ENCODE data around the gene RBMS1. TPM values are rescaled to one million over a fixed set of nuclear protein-coding genes. Genes with fewer than 3 reads are reported as not detected.

The RBMS1 gene
- total and polyA plus RNA-seq, 7 donors, result 8.4 to 43.2 (median 24.1) TPM

GRCh38 chr2:160534996-160535395 lies 41.4 kb upstream of the RBMS1 start:
- no peak for TF ChIP-seq CTCF (IDR thresholded peaks at IDR 0.05)

GRCh38 chr2:160534249-160534648 lies 40.6 kb upstream of the RBMS1 start:
- H3K4me3 ChIP-seq, result no peak overlapping the region
- peaks cover 14% of the 10 kb centered on the region for H3K4me1 ChIP-seq
- no peak for ATAC-seq
- intact Hi-C loops (cut with DNase I), result no loop called here
- H3K27ac ChIP-seq, result no peak overlapping the region
- TF ChIP-seq CTCF (IDR thresholded peaks at IDR 0.05), result no peak
- no peaks in the 10 kb centered on the region for H3K9me3 ChIP-seq
- DNase-seq, result no peak
- H3K36me3 ChIP-seq (ENCODE audit: insufficient read depth in 1 of 2, low read depth in 1 of 2), result no peaks in the 10 kb centered on the region
- no peaks in the 10 kb centered on the region for H3K27me3 ChIP-seq (ENCODE audit: insufficient read depth in 3 of 3, low read length in 2 of 3)

More at GRCh38 chr2:160534996-160535395, 41.4 kb upstream of the RBMS1 start:
- Histone ChIP-seq H3K4me3 (no peak overlapping the region), H3K36me3 (ENCODE audit: insufficient read depth in 1 of 2, low read depth in 1 of 2) (no peaks in the 10 kb centered on the region), H3K27me3 (ENCODE audit: insufficient read depth in 3 of 3, low read length in 2 of 3) (no peaks in the 10 kb centered on the region), H3K4me1 (peaks cover 17% of the 10 kb centered on the region), H3K27ac (no peak overlapping the region), H3K9me3 (no peaks in the 10 kb centered on the region)
- intact Hi-C loops (cut with DNase I), result no loop called here
- WGBS, 3 donors, result 95 to 100% (median 97%) methylated on average over 1 of the region's 1 CpG
- no peak for ATAC-seq
- no peak for DNase-seq

GRCh38 chr2:160533482-160533881 lies 39.9 kb upstream of the RBMS1 start:
- no peak for TF ChIP-seq CTCF (IDR thresholded peaks at IDR 0.05)
- Histone ChIP-seq H3K9me3 (no peaks in the 10 kb centered on the region), H3K36me3 (ENCODE audit: insufficient read depth in 1 of 2, low read depth in 1 of 2) (no peaks in the 10 kb centered on the region), H3K27me3 (ENCODE audit: insufficient read depth in 3 of 3, low read length in 2 of 3) (no peaks in the 10 kb centered on the region), H3K4me3 (no peak overlapping the region), H3K4me1 (peaks cover 10% of the 10 kb centered on the region), H3K27ac (no peak overlapping the region)
- WGBS, 3 donors, result 19 to 32% (median 31%) methylated on average over 2 of the region's 2 CpGs
- intact Hi-C loops (cut with DNase I), result no loop called here
- no peak for DNase-seq
- no peak for ATAC-seq

GRCh38 chr2:160532388-160532787 lies 38.8 kb upstream of the RBMS1 start:
- Histone ChIP-seq H3K4me3 (no peak overlapping the region), H3K9me3 (no peaks in the 10 kb centered on the region), H3K27ac (no peak overlapping the region), H3K27me3 (ENCODE audit: insufficient read depth in 3 of 3, low read length in 2 of 3) (no peaks in the 10 kb centered on the region), H3K4me1 (peaks cover 8% of the 10 kb centered on the region), H3K36me3 (ENCODE audit: insufficient read depth in 1 of 2, low read depth in 1 of 2) (no peaks in the 10 kb centered on the region)
- 91 to 95% (median 93%) methylated on average over 6 of the region's 6 CpGs for whole genome bisulfite sequencing, 3 donors
- DNase-seq (no peak), ATAC-seq (no peak)
- intact Hi-C loops (cut with DNase I), result no loop called here
- no peak for TF ChIP-seq CTCF (IDR thresholded peaks at IDR 0.05)

GRCh38 chr2:160522951-160523710 lies 29.5 kb upstream of the RBMS1 start:
- Histone ChIP-seq H3K9me3 (no peaks in the 10 kb centered on the region), H3K36me3 (ENCODE audit: insufficient read depth in 1 of 2, low read depth in 1 of 2) (no peaks in the 10 kb centered on the region), H3K27me3 (ENCODE audit: insufficient read depth in 3 of 3, low read length in 2 of 3) (no peaks in the 10 kb centered on the region), H3K4me3 (no peak overlapping the region), H3K4me1 (no peaks in the 10 kb centered on the region), H3K27ac (no peak overlapping the region)
- 82 to 87% (median 84%) methylated on average over 4 of the region's 4 CpGs for WGBS, 3 donors
- no peak for ATAC-seq
- no peak for DNase-seq
- intact Hi-C loops (cut with DNase I), result no loop called here
- TF ChIP-seq CTCF (IDR thresholded peaks at IDR 0.05), result no peak
